Activated CD4-positive, CD25-positive, alpha-beta regulatory T cell treated with anti-CD3 and anti-CD28 coated beads, Interleukin-2, amount 50 U/mL, for 24 hours (primary cell): ENCODE results near the gene OR11L1.
A peak's percentile ranks its signal among the peaks of the same experiment; 100 is the strongest.

ENCODE experiments used
- ATAC-seq, 2 donors: fragments of 150-1000 bp; cut with Tn5 transposase; one replicate each; pipeline ENCODE4 v1.10.0; 2021; ENCODE audit warnings: mild to moderate bottlenecking in 1 of 2, moderate library complexity in 1 of 2

The OR11L1 gene, protein sequence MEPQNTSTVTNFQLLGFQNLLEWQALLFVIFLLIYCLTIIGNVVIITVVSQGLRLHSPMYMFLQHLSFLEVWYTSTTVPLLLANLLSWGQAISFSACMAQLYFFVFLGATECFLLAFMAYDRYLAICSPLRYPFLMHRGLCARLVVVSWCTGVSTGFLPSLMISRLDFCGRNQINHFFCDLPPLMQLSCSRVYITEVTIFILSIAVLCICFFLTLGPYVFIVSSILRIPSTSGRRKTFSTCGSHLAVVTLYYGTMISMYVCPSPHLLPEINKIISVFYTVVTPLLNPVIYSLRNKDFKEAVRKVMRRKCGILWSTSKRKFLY

GRCh38 chr1:247841796-247842195 is at the start of gene OR11L1:
Gene OR11L1, minus strand, starts transcription at chr1:247841896. Its CDS starts 0 bp downstream, at chr1:247841896.
- ATAC-seq = no peak

GRCh38 chr1:247884797-247885413 is 43.2 kb upstream of the OR11L1 start:
- no peak for ATAC-seq

DNA sequence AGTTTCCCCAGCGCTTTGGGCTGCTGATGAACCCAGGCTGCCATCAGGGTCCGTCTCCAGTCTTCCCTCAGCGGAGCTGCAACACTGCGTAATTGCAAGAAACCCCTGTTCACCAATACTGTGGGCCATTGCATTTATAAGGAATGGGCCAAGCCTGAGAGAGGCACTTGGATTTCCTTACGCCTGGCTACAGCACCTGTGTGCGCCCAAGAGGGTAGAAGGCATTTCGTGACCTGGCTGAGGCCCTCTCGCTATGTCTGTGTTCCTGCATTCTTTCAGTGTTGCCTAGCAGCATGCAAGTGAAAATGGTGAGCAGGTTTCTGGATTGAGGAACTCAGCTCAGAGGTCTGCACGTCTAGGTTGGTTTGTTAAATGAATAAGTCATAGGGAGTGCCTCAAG is 41.6 kb upstream of the OR11L1 start:
- ATAC-seq = no peak

GRCh38 chr1:247865416-247865815 is 23.7 kb upstream of the OR11L1 start:
- ATAC-seq = no peak

GRCh38 chr1:247864644-247865043 is 22.9 kb upstream of the OR11L1 start:
- ATAC-seq = no peak

DNA sequence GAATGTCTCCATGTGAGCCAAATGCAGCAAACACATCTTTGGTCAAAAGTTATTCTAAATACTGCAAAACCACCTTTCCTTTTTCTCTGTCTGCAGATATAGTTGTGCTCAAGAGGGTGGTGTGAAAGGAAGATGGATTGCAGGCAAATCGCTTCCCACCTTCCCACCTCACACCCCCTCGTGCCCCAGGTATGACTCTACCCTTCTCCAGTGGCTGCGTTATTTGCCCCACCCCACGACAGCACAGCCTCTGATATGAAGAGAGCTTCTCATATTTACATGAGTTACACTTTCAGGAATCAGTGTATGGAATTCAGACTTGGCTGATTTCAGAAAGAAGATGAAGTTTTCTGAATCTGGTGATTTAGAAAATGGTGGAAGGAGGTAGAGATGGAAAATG is 21.1 kb upstream of the OR11L1 start:
- no peak for ATAC-seq

GRCh38 chr1:247857985-247858619 is 16.4 kb upstream of the OR11L1 start:
- ATAC-seq = no peak

GRCh38 chr1:247857069-247857984 is 15.6 kb upstream of the OR11L1 start, which contains the start of gene TRIM58:
Gene TRIM58, plus strand, starts transcription at chr1:247857187. Its CDS starts 60 bp downstream, at chr1:247857247.
- ATAC-seq = peak; percentile 30 to 39

- ATAC-seq = no peak
These were observed 14.2 kb upstream of the OR11L1 start for GRCh38 chr1:247855911-247856310.

GRCh38 chr1:247854899-247855545 is 13.3 kb upstream of the OR11L1 start:
- no peak for ATAC-seq

GRCh38 chr1:247849616-247850015 is 7.9 kb upstream of the OR11L1 start:
- no peak for ATAC-seq

DNA sequence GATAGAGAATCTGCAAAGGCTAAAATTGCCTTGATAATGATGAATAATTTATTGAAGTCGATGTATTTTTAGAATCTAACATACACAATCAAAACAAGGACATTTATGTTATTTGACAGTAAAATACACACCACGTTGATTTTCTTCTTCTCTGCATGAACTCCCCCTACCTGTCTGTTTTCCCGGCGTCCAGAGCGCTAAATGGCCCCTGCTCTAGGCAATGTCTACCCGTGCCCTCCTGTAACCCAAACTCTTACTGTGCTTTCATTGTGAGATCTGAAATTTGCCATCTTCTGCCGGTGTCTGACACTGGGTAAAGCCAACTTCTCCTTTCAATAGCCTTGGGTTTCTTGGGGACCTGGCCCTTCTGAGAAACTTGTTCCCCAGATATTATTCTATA is 6.7 kb upstream of the OR11L1 start:
- no peak for ATAC-seq

- no peak for ATAC-seq
These were observed 4.0 kb upstream of the OR11L1 start for GRCh38 chr1:247845693-247846017.

- ATAC-seq = no peak
These were observed 3.5 kb upstream of the OR11L1 start for GRCh38 chr1:247845011-247845692.

DNA sequence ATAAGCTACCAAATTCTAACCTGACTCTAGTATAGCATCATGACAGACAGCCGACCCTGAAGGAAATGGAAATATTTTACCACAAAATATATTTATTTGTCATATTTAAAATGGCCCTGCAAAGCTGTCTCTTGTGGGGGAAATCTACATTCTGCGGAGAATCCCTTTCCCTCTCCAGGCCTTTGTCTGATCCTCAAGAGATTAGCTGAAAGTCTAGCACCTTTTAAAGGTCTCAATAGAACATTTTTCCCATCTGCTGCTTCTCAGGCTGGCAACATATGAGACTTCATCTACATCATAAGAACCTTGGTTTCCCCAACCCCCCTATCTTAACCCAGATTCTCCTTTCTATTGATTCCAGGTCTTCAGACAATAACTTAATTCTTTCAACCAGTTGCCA is 1.7 kb upstream of the OR11L1 start:
- no peak for ATAC-seq

DNA sequence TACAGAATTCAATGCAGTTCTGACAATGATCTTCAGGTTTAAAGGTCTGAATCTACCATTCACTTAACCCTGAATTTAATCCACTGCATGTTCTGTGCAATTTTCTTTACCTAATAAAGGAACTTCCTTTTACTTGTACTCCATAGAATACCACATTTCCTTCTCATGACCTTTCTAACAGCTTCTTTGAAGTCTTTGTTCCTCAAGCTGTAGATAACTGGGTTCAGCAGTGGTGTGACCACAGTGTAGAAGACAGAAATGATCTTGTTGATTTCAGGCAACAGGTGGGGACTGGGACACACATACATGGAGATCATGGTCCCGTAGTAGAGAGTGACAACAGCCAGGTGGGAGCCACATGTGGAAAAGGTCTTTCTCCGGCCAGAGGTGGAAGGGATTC is 878 bp downstream of the OR11L1 start:
- no peak for ATAC-seq

DNA sequence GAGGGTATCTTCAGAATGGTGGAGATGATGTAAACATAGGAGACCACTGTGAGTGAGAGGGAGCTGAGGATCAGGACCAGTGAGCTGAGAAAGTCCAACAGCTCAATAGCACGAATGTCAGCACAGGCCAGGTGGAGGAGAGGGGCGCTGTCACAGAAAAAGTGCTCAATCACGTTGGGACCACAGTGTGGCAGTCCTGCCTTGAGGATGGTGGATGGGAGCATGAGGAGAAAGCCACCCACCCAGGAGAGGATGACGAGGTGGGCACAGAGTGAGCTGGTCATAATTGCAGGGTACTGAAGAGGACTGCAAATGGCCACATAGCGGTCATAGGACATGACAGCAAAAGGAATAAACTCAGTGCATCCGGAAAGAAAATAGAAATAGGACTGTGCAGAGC is 8.1 kb downstream of the OR11L1 start:
- ATAC-seq = no peak

DNA sequence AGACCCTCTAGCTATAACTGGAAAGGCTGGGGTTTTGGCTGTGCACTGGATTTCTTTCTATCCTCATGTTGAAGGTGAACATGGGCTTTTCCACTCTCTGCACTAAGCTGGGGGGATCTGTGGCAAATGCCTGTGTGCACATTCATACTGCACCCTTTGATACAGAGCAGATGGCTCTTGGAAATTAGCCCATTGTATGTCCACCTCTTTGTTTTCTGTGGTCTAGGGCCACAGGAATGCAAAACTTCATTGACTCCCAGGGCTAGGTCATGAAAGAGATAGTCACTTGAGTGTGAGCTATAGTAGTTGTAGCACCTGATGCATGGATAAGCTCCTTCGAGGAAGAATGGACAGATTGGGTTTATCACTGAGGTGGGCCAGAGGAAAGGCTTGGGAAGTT is 12.0 kb downstream of the OR11L1 start:
- ATAC-seq = no peak

DNA sequence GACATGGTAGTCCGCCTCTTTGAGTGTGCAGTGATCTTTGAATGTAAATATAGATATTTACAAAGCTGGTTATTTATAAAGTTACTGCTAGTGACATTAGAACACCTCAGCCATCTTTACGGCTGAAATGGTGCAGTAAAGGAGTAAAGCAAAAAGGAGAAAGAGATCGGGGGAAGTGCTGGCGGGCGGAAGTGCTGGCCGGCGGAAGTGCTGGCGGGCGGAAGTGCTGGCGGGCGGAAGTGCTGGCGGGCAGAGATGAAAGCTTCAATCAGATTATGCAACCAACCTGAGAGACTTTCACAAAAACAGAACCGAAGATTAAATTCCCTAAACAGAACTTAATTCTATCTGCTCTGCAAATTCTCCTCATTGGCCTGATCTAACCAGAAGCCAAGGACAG is 16.3 kb downstream of the OR11L1 start:
- ATAC-seq = no peak

DNA sequence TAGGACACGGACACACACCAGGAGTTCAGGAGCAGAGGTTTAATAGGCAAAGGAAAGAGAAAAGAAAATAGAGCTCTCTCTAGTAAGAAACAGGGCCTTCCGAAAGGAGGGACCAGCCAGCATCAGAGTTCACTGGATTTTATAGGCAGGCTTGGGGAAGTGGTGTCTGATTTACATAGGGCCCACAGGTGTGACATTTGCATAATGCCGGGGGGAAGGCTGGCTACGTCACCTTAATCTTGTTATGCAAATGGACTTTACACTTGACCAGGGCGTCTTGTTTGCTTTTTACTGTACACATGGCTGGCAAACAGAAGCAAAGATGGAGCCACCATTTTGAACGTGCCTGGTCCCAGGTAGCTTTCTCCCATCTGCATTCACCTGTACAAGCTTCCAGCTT is 17.7 kb downstream of the OR11L1 start, which contains the start of gene OR14A16:
TSS of gene OR14A16 (minus strand) at position 97 of the 400 bp plus-strand sequence. CDS start 8,390 bp downstream, outside the sequence.
- ATAC-seq = no peak

DNA sequence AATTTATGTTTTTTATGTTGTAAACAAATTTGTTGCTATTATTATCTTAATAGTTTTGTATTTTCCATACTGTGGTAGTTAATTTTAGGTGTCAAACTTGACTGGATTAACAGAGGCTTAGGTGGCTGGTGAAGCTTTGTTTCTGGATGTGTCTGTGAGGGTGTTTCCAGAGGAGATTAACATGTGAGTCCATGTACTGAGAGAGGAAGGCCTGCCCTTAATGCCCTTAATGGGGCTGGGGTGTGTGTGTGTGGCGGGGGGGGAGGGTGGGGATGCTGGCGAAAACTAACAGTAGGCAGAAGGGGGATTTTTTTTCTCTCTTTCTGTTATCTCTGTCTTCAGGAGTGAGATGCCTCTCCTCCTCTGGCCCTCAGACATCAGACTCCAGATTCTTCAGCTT is 19.6 kb downstream of the OR11L1 start:
- no peak for ATAC-seq

DNA sequence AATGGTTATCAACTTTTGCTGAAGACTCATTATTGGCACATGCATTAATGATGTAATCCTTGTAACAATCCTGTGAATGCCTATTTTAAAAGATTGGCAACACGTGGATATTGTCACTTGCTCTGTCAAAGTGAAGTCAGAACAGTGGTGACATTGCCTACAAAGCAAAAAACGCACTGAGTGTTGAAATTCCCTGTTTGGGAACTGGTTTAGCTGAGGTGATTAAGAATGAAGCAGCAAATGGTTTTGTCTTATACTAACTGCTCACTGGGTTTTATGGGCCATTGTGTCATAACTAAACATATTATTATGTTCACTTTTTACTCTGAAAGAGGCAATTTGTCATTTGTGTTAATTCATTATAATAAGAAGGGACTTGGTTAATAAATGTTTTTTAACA is 29.1 kb downstream of the OR11L1 start:
- ATAC-seq = no peak
